Measurements from ENCODE around the gene ALG14.

The ALG14 gene

DNA sequence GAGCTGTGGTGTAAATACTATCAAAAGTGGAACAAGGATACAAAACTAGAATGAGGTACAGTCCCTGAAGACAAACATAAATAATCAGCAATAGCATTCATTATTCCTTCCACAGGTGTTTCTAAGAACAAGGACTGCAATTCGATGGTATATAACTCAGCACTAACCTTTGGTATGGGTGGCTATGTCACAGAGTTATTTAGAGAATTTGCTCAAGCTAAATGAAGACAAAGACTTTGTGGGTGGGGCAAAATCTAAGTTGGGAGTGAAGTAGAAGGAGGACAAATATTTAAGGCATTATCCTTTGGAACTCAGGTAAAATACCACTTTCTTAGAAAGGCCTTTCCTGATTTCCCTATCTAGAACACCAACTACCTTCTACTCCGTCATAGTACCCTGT is 94.3 kb downstream of the ALG14 start:
- no peak for DNase-seq

DNA sequence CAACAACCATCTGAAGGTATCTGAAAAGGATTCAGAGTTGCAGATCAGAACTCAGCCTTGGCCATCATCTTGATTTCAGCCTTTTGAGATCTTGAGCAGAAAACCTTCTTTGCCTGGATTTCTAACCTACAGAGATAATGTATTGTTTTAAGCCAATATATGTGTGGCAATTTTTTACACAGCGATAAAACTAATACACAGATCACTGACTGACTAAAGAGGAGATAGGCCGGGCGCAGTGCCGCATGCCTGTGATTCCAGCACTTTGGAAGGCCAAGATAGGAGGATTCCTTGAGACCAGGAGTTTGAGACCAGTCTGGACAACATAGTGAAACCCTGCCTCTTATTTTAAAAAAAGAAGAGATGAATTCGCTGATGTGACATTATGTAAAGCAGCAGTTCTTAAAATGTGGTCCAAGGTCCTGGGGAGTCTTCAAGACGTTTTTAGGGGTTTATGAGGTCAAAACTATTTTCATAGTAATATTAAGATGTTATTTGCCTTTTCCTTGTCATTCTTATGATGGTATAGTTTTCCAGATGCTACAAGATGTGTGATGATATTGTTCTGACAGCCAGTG is 95.7 kb downstream of the ALG14 start:
- no peaks in the 10 kb centered on the region for H3K9me3 ChIP-seq
- H3K4me1 ChIP-seq: peaks cover 5% of the 10 kb centered on the region; the same call in 1 of the 2 replicates
- TF ChIP-seq, protein P1, sequence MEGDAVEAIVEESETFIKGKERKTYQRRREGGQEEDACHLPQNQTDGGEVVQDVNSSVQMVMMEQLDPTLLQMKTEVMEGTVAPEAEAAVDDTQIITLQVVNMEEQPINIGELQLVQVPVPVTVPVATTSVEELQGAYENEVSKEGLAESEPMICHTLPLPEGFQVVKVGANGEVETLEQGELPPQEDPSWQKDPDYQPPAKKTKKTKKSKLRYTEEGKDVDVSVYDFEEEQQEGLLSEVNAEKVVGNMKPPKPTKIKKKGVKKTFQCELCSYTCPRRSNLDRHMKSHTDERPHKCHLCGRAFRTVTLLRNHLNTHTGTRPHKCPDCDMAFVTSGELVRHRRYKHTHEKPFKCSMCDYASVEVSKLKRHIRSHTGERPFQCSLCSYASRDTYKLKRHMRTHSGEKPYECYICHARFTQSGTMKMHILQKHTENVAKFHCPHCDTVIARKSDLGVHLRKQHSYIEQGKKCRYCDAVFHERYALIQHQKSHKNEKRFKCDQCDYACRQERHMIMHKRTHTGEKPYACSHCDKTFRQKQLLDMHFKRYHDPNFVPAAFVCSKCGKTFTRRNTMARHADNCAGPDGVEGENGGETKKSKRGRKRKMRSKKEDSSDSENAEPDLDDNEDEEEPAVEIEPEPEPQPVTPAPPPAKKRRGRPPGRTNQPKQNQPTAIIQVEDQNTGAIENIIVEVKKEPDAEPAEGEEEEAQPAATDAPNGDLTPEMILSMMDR (IDR thresholded peaks at IDR 0.05; ENCODE audit: low read depth, low read length): no peak
- DNase-seq: no peak
- H3K4me3 ChIP-seq (ENCODE audit: low read depth, low read length): no peak overlapping the region
- H3K36me3 ChIP-seq: no peaks in the 10 kb centered on the region
- no peaks in the 10 kb centered on the region for H3K27me3 ChIP-seq

More for the DNA sequence above, 94.3 kb downstream of the ALG14 start:
- no peaks in the 10 kb centered on the region for H3K36me3 ChIP-seq
- no peaks in the 10 kb centered on the region for H3K27me3 ChIP-seq
- no peak overlapping the region for H3K4me3 ChIP-seq (ENCODE audit: low read depth, low read length)
- H3K9me3 ChIP-seq: no peaks in the 10 kb centered on the region
- TF ChIP-seq, protein P1 (IDR thresholded peaks at IDR 0.05; ENCODE audit: low read depth, low read length): no peak
- H3K4me1 ChIP-seq: peaks cover 5% of the 10 kb centered on the region; the same call in 1 of the 2 replicates

DNA sequence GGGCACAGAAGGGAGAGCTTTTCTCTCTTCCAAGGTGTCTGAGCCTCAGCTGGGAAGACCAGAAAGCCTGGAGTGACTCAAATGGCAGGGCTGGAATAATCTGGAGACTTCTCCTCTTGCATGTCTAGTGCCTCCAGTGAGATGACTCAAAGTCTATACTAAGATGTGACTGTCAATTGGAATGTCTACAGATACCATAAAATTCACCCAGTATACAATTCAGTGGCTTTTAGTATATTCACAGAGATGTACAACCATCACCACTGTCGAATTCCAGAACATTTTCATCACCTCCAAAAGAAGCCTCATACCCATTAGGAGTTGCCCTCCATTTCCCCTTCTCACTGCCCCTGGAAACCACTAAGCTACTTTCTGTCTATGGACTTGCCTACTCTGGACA is 97.9 kb downstream of the ALG14 start:
- H3K9me3 ChIP-seq: no peaks in the 10 kb centered on the region
- TF ChIP-seq, protein P1 (IDR thresholded peaks at IDR 0.05; ENCODE audit: low read depth, low read length): no peak
- no peaks in the 10 kb centered on the region for H3K27me3 ChIP-seq
- H3K36me3 ChIP-seq: no peaks in the 10 kb centered on the region
- no peaks in the 10 kb centered on the region for H3K4me1 ChIP-seq
- no peak for DNase-seq
- no peak overlapping the region for H3K4me3 ChIP-seq (ENCODE audit: low read depth, low read length)

DNA sequence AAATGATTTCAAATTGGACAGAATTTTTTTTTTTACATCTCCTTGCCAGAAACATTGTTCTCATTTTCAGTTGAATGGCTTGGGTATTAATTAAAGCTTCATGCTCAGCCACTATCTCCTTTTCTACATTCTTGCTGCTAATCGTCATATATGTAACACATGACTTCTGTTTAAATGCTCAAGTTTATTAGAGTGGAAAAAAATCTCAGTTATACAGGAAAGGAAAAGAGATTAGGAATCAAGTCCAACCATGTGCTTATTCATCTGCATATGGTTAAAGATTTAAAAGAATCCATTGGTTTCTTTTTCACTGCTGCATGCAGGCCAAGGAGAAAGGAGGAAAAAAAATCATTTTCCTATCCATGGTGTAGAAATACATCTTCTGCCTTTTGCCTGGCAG is 98.5 kb downstream of the ALG14 start:
- Histone ChIP-seq H3K9me3 (no peaks in the 10 kb centered on the region), H3K4me3 (ENCODE audit: low read depth, low read length) (no peak overlapping the region), H3K36me3 (no peaks in the 10 kb centered on the region), H3K4me1 (no peaks in the 10 kb centered on the region), H3K27me3 (no peaks in the 10 kb centered on the region)
- TF ChIP-seq, protein P1 (IDR thresholded peaks at IDR 0.05; ENCODE audit: low read depth, low read length): no peak
- DNase-seq: no peak

DNA sequence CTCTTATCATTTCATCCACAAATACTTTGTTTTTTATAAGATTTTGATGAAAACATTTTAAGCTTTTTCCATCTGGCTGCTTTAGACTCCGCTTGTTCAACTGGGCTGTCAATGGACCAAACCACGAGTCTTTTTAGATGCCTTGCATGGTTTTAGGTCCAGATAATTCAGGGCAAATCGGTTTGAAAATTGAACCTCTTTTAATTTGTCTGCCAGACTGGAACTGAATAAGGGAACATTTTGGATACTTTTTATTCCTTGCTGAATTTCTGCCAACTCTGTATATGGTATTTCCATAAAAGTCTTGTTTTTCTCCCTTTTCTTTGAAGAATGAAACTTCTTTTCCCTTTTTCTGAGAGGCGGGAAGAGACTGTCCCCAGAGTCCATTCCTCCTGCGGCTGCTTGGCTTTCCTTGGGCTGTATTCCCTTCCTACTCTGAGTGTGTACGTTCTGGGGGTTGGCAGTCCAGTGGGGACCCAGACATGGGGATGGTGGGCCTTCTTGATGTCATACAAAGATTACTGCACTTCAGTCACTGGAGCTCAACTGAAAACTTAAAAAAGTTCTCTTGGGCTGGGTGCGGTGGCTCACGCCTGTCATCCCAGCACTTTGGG is 99.3 kb downstream of the ALG14 start:
- H3K36me3 ChIP-seq: no peaks in the 10 kb centered on the region
- no peak for DNase-seq
- no peaks in the 10 kb centered on the region for H3K9me3 ChIP-seq
- no peaks in the 10 kb centered on the region for H3K4me1 ChIP-seq
- no peaks in the 10 kb centered on the region for H3K27me3 ChIP-seq
- H3K4me3 ChIP-seq (ENCODE audit: low read depth, low read length): no peak overlapping the region
- TF ChIP-seq, protein P1 (IDR thresholded peaks at IDR 0.05; ENCODE audit: low read depth, low read length): no peak

DNA sequence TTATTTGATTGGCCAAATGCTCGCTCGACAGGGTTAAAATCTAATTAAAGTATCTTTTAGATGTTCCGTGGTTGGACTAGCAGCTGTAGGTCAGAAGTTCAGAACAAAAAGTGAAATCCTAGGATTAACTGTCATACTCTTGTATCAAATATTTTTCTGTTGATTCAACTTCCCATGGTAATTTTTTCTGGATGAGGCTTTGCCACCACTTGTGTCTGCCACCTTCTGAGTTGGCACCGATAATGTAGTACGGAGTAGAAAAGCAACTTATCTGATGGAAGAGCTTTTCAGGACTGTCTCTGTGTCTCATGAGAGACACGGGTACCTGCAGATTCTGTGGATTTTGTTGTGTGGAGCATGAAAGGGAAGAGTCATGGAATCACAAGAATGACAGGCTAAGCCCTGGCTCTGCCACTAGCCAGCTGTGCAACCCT is 101.2 kb downstream of the ALG14 start:
- no peak overlapping the region for H3K4me3 ChIP-seq (ENCODE audit: low read depth, low read length)
- TF ChIP-seq, protein P1 (IDR thresholded peaks at IDR 0.05; ENCODE audit: low read depth, low read length): no peak
- no peaks in the 10 kb centered on the region for H3K27me3 ChIP-seq
- no peaks in the 10 kb centered on the region for H3K4me1 ChIP-seq
- no peaks in the 10 kb centered on the region for H3K9me3 ChIP-seq
- no peaks in the 10 kb centered on the region for H3K36me3 ChIP-seq
- no peak for DNase-seq
